Natural killer cell (primary cell): Measurements from ENCODE around the gene CYP19A1. TPM values are rescaled to one million over a fixed set of nuclear protein-coding genes. Genes with fewer than 3 reads are reported as not detected.

Source experiments
- ATAC-seq, 3 donors: fragments of 150-1000 bp in 2 of 3; fragments of 200-7000 bp in 1 of 3; cut with Tn5 transposase; 1 replicate in 1 of 3; 2 replicates in 2 of 3; pipeline ENCODE4 v1.10.0; 2021; ENCODE audit warnings: mild to moderate bottlenecking in 2 of 3, moderate library complexity in 2 of 3
- DNase-seq, 2 donors: peaks; one replicate each; pipeline versions ENCODE4 v3.0.0 to v3.0.0-alpha.2; 2013 to 2021; ENCODE audit warnings: mixed read lengths in 1 of 2
- H3K27ac ChIP-seq: one replicate; pipeline ENCODE4 v1.5.1; 2013; ENCODE audit warnings: mild to moderate bottlenecking, low read length
- H3K27me3 ChIP-seq: one replicate; pipeline ENCODE4 v1.6.1; 2013; ENCODE audit warnings: low read length; ENCODE audit not compliant: control insufficient read depth, insufficient read depth
- H3K36me3 ChIP-seq: one replicate; pipeline ENCODE4 v1.6.1; 2013; ENCODE audit warnings: low read length; ENCODE audit not compliant: control insufficient read depth, insufficient read depth
- H3K4me1 ChIP-seq: one replicate; pipeline ENCODE4 v1.6.1; 2013; ENCODE audit warnings: low read length; ENCODE audit not compliant: control insufficient read depth, insufficient read depth
- H3K4me3 ChIP-seq: one replicate; pipeline ENCODE4 v1.5.1; 2013; ENCODE audit warnings: low read length
- H3K9me3 ChIP-seq: one replicate; pipeline ENCODE4 v1.6.1; 2013; ENCODE audit warnings: low read length; ENCODE audit not compliant: control insufficient read depth, insufficient read depth
- H3K27ac Mint-ChIP-seq, 2 donors: one replicate each; pipeline ENCODE4 v1.8.0; 2022; ENCODE audit warnings: mild to moderate bottlenecking in 2 of 2, mixed read lengths in 2 of 2, moderate library complexity in 1 of 2
- H3K27me3 Mint-ChIP-seq, 2 donors: one replicate each; pipeline ENCODE4 v1.8.0; 2022; ENCODE audit warnings: low read depth in 2 of 2, mixed read lengths in 2 of 2
- H3K36me3 Mint-ChIP-seq: one replicate; pipeline ENCODE4 v1.8.0; 2022; ENCODE audit warnings: mixed read lengths
- H3K4me1 Mint-ChIP-seq, 2 donors: one replicate each; pipeline ENCODE4 v1.8.0; 2022; ENCODE audit warnings: mixed read lengths in 2 of 2
- H3K4me3 Mint-ChIP-seq: one replicate; pipeline ENCODE4 v1.8.0; 2022; ENCODE audit warnings: mild to moderate bottlenecking, moderate library complexity, mixed read lengths
- H3K9me3 Mint-ChIP-seq, 2 donors: one replicate each; pipeline ENCODE4 v1.8.0; 2022; ENCODE audit warnings: mixed read lengths in 2 of 2
- CTCF ChIP-seq: fragments of 200-600 bp; IDR thresholded peaks from one replicate; pipeline ENCODE4 v1.8.0; 2022; ENCODE audit warnings: antibody characterized with exemption
- WGBS: methylation state at CpG from one replicate; pipeline ENCODE4 v1.1.7; 2013; ENCODE audit warnings: missing lambda C conversion rate; ENCODE audit not compliant: insufficient coverage; 5-methylcytosine and 5-hydroxymethylcytosine counted together
- intact Hi-C: fragments of 100-400 bp; cut with micrococcal nuclease; formaldehyde crosslinking; loops from one replicate; pipeline ENCODE4 v1.14.2; 2022
- total RNA-seq, 4 donors: library from RNA; stranded (reverse); fragments of 120-200 nt in 1 of 4; gene quantifications; one replicate each; pipeline versions ENCODE4 v1.2.3 to v1.2.4, GENCODE V29; 2013 to 2022

Gene CYP19A1
- total RNA-seq, 3 donors from 2014 or later (not counting 1 experiment from before 2014, with no cell fraction given), result not detected

GRCh38 chr15:51366920-51367319 is 28.5 kb upstream of the CYP19A1 start:
- no peak for DNase-seq
- no peaks in the 10 kb centered on the region for H3K27me3 ChIP-seq
- no peaks in the 10 kb centered on the region for H3K9me3 Mint-ChIP-seq
- no peak overlapping the region for H3K4me3 Mint-ChIP-seq
- no peak for TF ChIP-seq CTCF
- no peaks in the 10 kb centered on the region for H3K36me3 Mint-ChIP-seq
- no peak for ATAC-seq
- no peaks in the 10 kb centered on the region for H3K9me3 ChIP-seq
- 56% methylated on average over 2 of the region's 3 CpGs for WGBS
- H3K4me1 ChIP-seq, result no peaks in the 10 kb centered on the region
- intact Hi-C loops, result no loop called here
- no peak overlapping the region for H3K27ac Mint-ChIP-seq
- peaks cover 3 to 7% of the 10 kb centered on the region in 2 donors for H3K27me3 Mint-ChIP-seq
- H3K4me3 ChIP-seq, result no peak overlapping the region
- H3K27ac ChIP-seq, result no peak overlapping the region
- H3K36me3 ChIP-seq, result no peaks in the 10 kb centered on the region
- H3K4me1 Mint-ChIP-seq, result no peaks in the 10 kb centered on the region

GRCh38 chr15:51366071-51366470 is 27.7 kb upstream of the CYP19A1 start:
- H3K27me3 Mint-ChIP-seq, result peaks cover 3 to 7% of the 10 kb centered on the region in 2 donors
- Histone ChIP-seq H3K36me3 (no peaks in the 10 kb centered on the region), H3K27me3 (no peaks in the 10 kb centered on the region), H3K9me3 (no peaks in the 10 kb centered on the region), H3K4me1 (no peaks in the 10 kb centered on the region), H3K4me3 (no peak overlapping the region), H3K27ac (no peak overlapping the region)
- H3K27ac Mint-ChIP-seq, result no peak overlapping the region
- 94% methylated on average over 5 of the region's 5 CpGs for WGBS
- intact Hi-C loops, result no loop called here
- H3K36me3 Mint-ChIP-seq, result no peaks in the 10 kb centered on the region
- no peak for TF ChIP-seq CTCF
- no peak for ATAC-seq
- no peaks in the 10 kb centered on the region for H3K9me3 Mint-ChIP-seq
- no peak for DNase-seq
- H3K4me3 Mint-ChIP-seq, result no peak overlapping the region
- H3K4me1 Mint-ChIP-seq, result no peaks in the 10 kb centered on the region

DNA sequence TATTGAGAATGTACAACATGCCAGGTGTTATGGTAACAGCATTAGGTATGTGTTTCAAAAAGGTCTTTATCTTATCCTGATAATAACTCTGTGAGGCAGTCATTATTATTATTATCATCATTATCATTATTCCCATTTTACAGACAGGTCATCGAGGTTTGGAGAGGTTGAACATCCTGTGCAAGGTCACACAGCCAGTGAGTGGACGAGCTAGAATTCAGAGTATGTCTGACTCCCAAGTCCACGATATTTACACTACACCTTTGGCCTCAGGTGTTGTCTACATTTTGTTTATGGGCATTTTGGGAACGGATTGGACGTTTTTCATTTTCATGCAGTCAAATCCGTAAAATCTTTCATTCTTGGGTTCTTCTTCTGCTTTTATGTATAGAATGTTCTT is 27.0 kb upstream of the CYP19A1 start:
- ATAC-seq (no peak), DNase-seq (no peak)
- Histone ChIP-seq H3K36me3 (no peaks in the 10 kb centered on the region), H3K4me3 (no peak overlapping the region), H3K9me3 (no peaks in the 10 kb centered on the region), H3K27ac (no peak overlapping the region), H3K27me3 (no peaks in the 10 kb centered on the region), H3K4me1 (no peaks in the 10 kb centered on the region)
- TF ChIP-seq CTCF, result no peak
- Mint-ChIP-seq H3K36me3 (no peaks in the 10 kb centered on the region), H3K4me3 (no peak overlapping the region), H3K9me3 (no peaks in the 10 kb centered on the region), H3K27ac (no peak overlapping the region), H3K4me1 (no peaks in the 10 kb centered on the region), H3K27me3 (peaks cover 3 to 7% of the 10 kb centered on the region in 2 donors)
- intact Hi-C loops, result no loop called here
- WGBS, result 91% methylated on average over 3 of the region's 6 CpGs

- ATAC-seq (no peak), DNase-seq (no peak)
- no peak for TF ChIP-seq CTCF
- H3K27me3 Mint-ChIP-seq, result peaks cover 3 to 7% of the 10 kb centered on the region in 2 donors
- Histone ChIP-seq H3K9me3 (no peaks in the 10 kb centered on the region), H3K4me3 (no peak overlapping the region), H3K36me3 (no peaks in the 10 kb centered on the region), H3K4me1 (no peaks in the 10 kb centered on the region), H3K27ac (no peak overlapping the region), H3K27me3 (no peaks in the 10 kb centered on the region)
- no peaks in the 10 kb centered on the region for H3K4me1 Mint-ChIP-seq
- 84% methylated on average over 7 of the region's 9 CpGs for WGBS
- H3K4me3 Mint-ChIP-seq, result no peak overlapping the region
- H3K27ac Mint-ChIP-seq, result no peak overlapping the region
- no peaks in the 10 kb centered on the region for H3K36me3 Mint-ChIP-seq
- no peaks in the 10 kb centered on the region for H3K9me3 Mint-ChIP-seq
- intact Hi-C loops, result no loop called here
These were observed 25.0 kb upstream of the CYP19A1 start for GRCh38 chr15:51363383-51363782.
